GM12878 (cell line): Measurements from ENCODE around the gene CGN.

Experiments
- BHLHE40 ChIP-seq, 2 experiments: fragments of 450-650 bp in 1 of 2; IDR thresholded peaks; 2 replicates each; pipeline ENCODE4 v1.6.1; 2011 to 2017; ENCODE audit warnings: low read depth in 2 of 2, borderline replicate concordance in 1 of 2, improper control_type of control experiment in 1 of 2, low read length in 1 of 2, mild to moderate bottlenecking in 1 of 2
- EZH2 ChIP-seq: IDR thresholded peaks from 2 replicates; pipeline ENCODE4 v1.6.1; 2012; ENCODE audit warnings: low read depth, mild to moderate bottlenecking, control low read depth, inconsistent platforms, low read length, borderline replicate concordance; ENCODE audit not compliant: control insufficient read depth
- HDGF ChIP-seq: fragments of 450-650 bp; IDR thresholded peaks from 2 replicates; pipeline ENCODE4 v1.6.1; 2016; ENCODE audit warnings: antibody characterized with exemption
- IRF4 ChIP-seq: IDR thresholded peaks from 2 replicates; pipeline ENCODE4 v1.6.1; 2011; ENCODE audit warnings: low read depth, low read length
- NFYB ChIP-seq: IDR thresholded peaks from 2 replicates; pipeline ENCODE4 v1.6.1; 2011; ENCODE audit warnings: low read depth, mild to moderate bottlenecking, low read length, improper control_type of control experiment, moderate library complexity; ENCODE audit not compliant: insufficient read depth
- NR2C1 ChIP-seq: fragments of 450-650 bp; IDR thresholded peaks from 2 replicates; pipeline ENCODE4 v1.6.1; 2017; ENCODE audit warnings: antibody characterized with exemption, mild to moderate bottlenecking, moderate library complexity
- POLR2AphosphoS5 ChIP-seq: IDR thresholded peaks from 2 replicates; pipeline ENCODE4 v1.6.1; 2011; ENCODE audit warnings: mild to moderate bottlenecking, low read length, inconsistent platforms
- RCOR1 ChIP-seq: conservative IDR thresholded peaks from 2 replicates; pipeline ENCODE4 v1.6.1; 2012; ENCODE audit warnings: low read depth, low read length, improper control_type of control experiment
- RFX5 ChIP-seq: IDR thresholded peaks from 2 replicates; pipeline ENCODE4 v1.6.1; 2011; ENCODE audit warnings: low read depth, low read length, improper control_type of control experiment
- ZSCAN29 ChIP-seq: fragments of 450-650 bp; IDR thresholded peaks from 2 replicates; pipeline ENCODE4 v1.6.1; 2017; ENCODE audit warnings: mild to moderate bottlenecking, moderate library complexity
- TF ChIP-seq, protein P1 (sequence below), 3 experiments: IDR thresholded peaks in 2 of 3; conservative IDR thresholded peaks in 1 of 3; 2 replicates each; pipeline ENCODE4 v1.5.1; 2011; ENCODE audit warnings: low read depth in 3 of 3, low read length in 3 of 3, mild to moderate bottlenecking in 3 of 3, control low read depth in 2 of 3, moderate library complexity in 2 of 3, inconsistent platforms in 1 of 3, mixed read lengths in 1 of 3; ENCODE audit not compliant: control insufficient read depth in 2 of 3, insufficient read depth in 1 of 3; ENCODE audit errors: extremely low read depth in 1 of 3
- TF ChIP-seq, protein P2 (sequence below): IDR thresholded peaks from 2 replicates; pipeline ENCODE4 v1.6.1; 2012; ENCODE audit warnings: low read length, inconsistent platforms
- TF ChIP-seq, protein P3 (sequence below): IDR thresholded peaks from 2 replicates; pipeline ENCODE4 v1.6.1; 2012; ENCODE audit warnings: low read depth, low read length, improper control_type of control experiment
- TF ChIP-seq, protein P4 (sequence below): fragments of 450-650 bp; IDR thresholded peaks from 2 replicates; pipeline ENCODE4 v1.6.1; 2017; ENCODE audit warnings: mild to moderate bottlenecking

DNA sequence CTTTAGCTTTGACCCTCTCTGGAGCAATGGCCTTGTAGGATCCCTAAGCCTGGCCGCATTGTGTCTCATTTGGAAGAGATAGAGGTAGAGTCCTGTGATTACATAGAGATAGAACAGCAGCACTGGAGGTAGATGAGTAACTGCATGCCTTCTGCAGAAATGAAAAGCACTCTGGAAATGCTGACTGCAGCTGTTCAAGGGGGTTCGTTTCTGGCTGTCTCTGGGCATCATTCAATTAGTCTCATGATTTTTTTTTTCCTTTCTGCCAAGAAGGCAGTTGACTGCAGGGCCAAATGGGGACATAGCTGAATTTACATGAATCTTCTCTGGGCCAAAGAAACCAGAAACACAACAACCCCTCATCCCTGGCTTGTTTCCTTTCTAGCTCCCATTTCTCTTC, 72.6 kb downstream of the CGN start:
- TF ChIP-seq, protein P1, sequence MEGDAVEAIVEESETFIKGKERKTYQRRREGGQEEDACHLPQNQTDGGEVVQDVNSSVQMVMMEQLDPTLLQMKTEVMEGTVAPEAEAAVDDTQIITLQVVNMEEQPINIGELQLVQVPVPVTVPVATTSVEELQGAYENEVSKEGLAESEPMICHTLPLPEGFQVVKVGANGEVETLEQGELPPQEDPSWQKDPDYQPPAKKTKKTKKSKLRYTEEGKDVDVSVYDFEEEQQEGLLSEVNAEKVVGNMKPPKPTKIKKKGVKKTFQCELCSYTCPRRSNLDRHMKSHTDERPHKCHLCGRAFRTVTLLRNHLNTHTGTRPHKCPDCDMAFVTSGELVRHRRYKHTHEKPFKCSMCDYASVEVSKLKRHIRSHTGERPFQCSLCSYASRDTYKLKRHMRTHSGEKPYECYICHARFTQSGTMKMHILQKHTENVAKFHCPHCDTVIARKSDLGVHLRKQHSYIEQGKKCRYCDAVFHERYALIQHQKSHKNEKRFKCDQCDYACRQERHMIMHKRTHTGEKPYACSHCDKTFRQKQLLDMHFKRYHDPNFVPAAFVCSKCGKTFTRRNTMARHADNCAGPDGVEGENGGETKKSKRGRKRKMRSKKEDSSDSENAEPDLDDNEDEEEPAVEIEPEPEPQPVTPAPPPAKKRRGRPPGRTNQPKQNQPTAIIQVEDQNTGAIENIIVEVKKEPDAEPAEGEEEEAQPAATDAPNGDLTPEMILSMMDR (IDR thresholded peaks at IDR 0.05 in 2 of 3, conservative IDR thresholded peaks at IDR 0.05 in 1 of 3; ENCODE audit: control insufficient read depth in 2 of 3, extremely low read depth in 1 of 3, insufficient read depth in 1 of 3, low read depth in 3 of 3, low read length in 3 of 3), result no peak
- TF ChIP-seq POLR2AphosphoS5 (no peak), HDGF (no peak), RFX5 (no peak), NR2C1 (no peak), EZH2 (no peak), RCOR1 (no peak), IRF4 (no peak), NFYB (no peak), BHLHE40 (IDR thresholded peaks at IDR 0.05; ENCODE audit: borderline replicate concordance in 1 of 2, low read depth in 2 of 2, low read length in 1 of 2) (no peak), ZSCAN29 (no peak)
- TF ChIP-seq, protein P2, sequence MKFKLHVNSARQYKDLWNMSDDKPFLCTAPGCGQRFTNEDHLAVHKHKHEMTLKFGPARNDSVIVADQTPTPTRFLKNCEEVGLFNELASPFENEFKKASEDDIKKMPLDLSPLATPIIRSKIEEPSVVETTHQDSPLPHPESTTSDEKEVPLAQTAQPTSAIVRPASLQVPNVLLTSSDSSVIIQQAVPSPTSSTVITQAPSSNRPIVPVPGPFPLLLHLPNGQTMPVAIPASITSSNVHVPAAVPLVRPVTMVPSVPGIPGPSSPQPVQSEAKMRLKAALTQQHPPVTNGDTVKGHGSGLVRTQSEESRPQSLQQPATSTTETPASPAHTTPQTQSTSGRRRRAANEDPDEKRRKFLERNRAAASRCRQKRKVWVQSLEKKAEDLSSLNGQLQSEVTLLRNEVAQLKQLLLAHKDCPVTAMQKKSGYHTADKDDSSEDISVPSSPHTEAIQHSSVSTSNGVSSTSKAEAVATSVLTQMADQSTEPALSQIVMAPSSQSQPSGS, result no peak
- TF ChIP-seq, protein P3, sequence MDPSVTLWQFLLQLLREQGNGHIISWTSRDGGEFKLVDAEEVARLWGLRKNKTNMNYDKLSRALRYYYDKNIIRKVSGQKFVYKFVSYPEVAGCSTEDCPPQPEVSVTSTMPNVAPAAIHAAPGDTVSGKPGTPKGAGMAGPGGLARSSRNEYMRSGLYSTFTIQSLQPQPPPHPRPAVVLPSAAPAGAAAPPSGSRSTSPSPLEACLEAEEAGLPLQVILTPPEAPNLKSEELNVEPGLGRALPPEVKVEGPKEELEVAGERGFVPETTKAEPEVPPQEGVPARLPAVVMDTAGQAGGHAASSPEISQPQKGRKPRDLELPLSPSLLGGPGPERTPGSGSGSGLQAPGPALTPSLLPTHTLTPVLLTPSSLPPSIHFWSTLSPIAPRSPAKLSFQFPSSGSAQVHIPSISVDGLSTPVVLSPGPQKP, result no peak
- TF ChIP-seq, protein P4, sequence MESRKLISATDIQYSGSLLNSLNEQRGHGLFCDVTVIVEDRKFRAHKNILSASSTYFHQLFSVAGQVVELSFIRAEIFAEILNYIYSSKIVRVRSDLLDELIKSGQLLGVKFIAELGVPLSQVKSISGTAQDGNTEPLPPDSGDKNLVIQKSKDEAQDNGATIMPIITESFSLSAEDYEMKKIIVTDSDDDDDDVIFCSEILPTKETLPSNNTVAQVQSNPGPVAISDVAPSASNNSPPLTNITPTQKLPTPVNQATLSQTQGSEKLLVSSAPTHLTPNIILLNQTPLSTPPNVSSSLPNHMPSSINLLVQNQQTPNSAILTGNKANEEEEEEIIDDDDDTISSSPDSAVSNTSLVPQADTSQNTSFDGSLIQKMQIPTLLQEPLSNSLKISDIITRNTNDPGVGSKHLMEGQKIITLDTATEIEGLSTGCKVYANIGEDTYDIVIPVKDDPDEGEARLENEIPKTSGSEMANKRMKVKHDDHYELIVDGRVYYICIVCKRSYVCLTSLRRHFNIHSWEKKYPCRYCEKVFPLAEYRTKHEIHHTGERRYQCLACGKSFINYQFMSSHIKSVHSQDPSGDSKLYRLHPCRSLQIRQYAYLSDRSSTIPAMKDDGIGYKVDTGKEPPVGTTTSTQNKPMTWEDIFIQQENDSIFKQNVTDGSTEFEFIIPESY, result no peak
